Psoas muscle (tissue), 8 donors: Measurements from ENCODE around the gene SORT1. TPM values are rescaled to one million over a fixed set of nuclear protein-coding genes. Genes with fewer than 3 reads are reported as not detected.
"Not testable (repeated sequence)": the region's sequence is repeated elsewhere in the genome, so short reads cannot be mapped to it uniquely, and the experiment has no call there.

Experiments used
- ATAC-seq, 4 donors: fragments of 200-7000 bp; cut with Tn5 transposase; one replicate each; pipeline ENCODE4 v1.9.1; 2020; ENCODE audit warnings: moderate library complexity in 3 of 4, mild to moderate bottlenecking in 2 of 4
- DNase-seq, 2 donors: peaks; one replicate each; pipeline ENCODE4 v3.0.0-alpha.2; 2020
- H3K27ac ChIP-seq: fragments of 200-600 bp; one replicate; pipeline ENCODE4 v1.8.0; 2022
- H3K27me3 ChIP-seq, 3 donors: fragments of 200-600 bp in 1 of 3; one replicate each; pipeline versions ENCODE4 v1.6.1 to v1.8.0; 2013 to 2022; ENCODE audit warnings: low read length in 2 of 3, mild to moderate bottlenecking in 2 of 3, moderate library complexity in 1 of 3; ENCODE audit not compliant: insufficient read depth in 3 of 3
- H3K36me3 ChIP-seq, 2 donors: fragments of 200-600 bp in 1 of 2; one replicate each; pipeline versions ENCODE4 v1.6.1 to v1.8.0; 2013 to 2022; ENCODE audit warnings: low read depth in 1 of 2, mild to moderate bottlenecking in 1 of 2, moderate library complexity in 1 of 2; ENCODE audit not compliant: insufficient read depth in 1 of 2
- H3K4me1 ChIP-seq: fragments of 200-600 bp; one replicate; pipeline ENCODE4 v1.8.0; 2022
- H3K4me3 ChIP-seq: fragments of 200-600 bp; one replicate; pipeline ENCODE4 v1.8.0; 2022; ENCODE audit warnings: mild to moderate bottlenecking
- H3K9me3 ChIP-seq: fragments of 200-600 bp; one replicate; pipeline ENCODE4 v1.8.0; 2022
- CTCF ChIP-seq: fragments of 200-600 bp; IDR thresholded peaks from one replicate; pipeline ENCODE4 v1.8.0; 2022; ENCODE audit warnings: antibody characterized with exemption
- WGBS, 3 donors: extraction: QIAGEN DNeasy Blood & Tissue Kit; methylation state at CpG; one replicate each; pipeline versions ENCODE4 v1.1.6 to v1.1.7; 2013; 5-methylcytosine and 5-hydroxymethylcytosine counted together
- intact Hi-C, 2 donors: fragments of 100-400 bp; cut with DNase I; formaldehyde crosslinking; loops; one replicate each; pipeline versions ENCODE4 v1.11.0 to v1.14.2; 2022
- polyA plus RNA-seq, 3 donors: library from polyadenylated mRNA; stranded (reverse); fragments of 200-250 nt; gene quantifications; one replicate each; pipeline ENCODE4 v1.2.3, GENCODE V29; 2013
- total RNA-seq, 4 donors: library from RNA; stranded (reverse); fragmentation: NEBNext Ultra II Directional in 2 of 4; extraction: Animal tissue kit (Norgen Biotek cat#: 25700) in 2 of 4; gene quantifications; one replicate each; pipeline versions ENCODE4 v1.2.1 to v1.2.4, GENCODE V29; 2021 to 2023
- donor health status: healthy with polysubstance abuse.
- donor health status: DM: no; HTN: no; CAD: no; lungs with moderate emphysema.
- donor health status: Bipolar disorder and iron deficiency.
- donor health status: healthy.
- donor health status: DM: yes; HTN: yes; CAD: no.
- donor health status: DM: no; HTN: no; CAD: no.
- donor health status: DM: no; HTN: no; CAD: no.
- donor health status: DM: yes; HTN: yes; CAD: no.

Gene SORT1
- total and polyA plus RNA-seq, 7 donors, result 15.8 to 363 (median 131) TPM

DNA sequence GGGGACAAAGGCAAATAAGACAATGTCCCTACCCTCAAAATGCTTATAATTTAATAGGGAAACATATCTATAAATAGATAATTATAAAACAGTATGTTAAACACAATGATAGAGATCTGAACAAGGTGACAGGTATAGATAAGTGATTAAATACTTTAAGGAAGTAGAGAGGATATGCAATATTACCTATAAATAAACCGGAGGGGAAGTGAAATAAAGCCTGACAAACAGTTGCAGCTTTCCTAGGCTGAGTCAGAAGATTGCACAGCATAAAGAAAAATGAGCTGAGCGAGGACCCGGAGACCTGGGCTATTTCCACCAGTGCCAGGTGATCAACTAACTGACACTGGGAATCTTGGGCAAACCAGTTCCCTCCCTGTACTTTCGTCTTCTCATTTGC lies 103.2 kb downstream of the SORT1 start:
- Histone ChIP-seq H3K27me3 (no peaks in the 10 kb centered on the region), H3K36me3 (no peaks in the 10 kb centered on the region), H3K9me3 (no peaks in the 10 kb centered on the region), H3K4me1 (peaks cover 11% of the 10 kb centered on the region), H3K4me3 (no peak overlapping the region), H3K27ac (no peak overlapping the region)
- intact Hi-C loops, result loop anchor here in 1 of 2 donors (10.0 kb wide), 1 partner anchor 60 kb away; no protein-coding TSS in a partner anchor
- TF ChIP-seq CTCF, result no peak
- 68 to 76% (median 73%) methylated on average over 4 of the region's 4 CpGs for WGBS, 3 donors
- DNase-seq (no peak), ATAC-seq (no peak)

DNA sequence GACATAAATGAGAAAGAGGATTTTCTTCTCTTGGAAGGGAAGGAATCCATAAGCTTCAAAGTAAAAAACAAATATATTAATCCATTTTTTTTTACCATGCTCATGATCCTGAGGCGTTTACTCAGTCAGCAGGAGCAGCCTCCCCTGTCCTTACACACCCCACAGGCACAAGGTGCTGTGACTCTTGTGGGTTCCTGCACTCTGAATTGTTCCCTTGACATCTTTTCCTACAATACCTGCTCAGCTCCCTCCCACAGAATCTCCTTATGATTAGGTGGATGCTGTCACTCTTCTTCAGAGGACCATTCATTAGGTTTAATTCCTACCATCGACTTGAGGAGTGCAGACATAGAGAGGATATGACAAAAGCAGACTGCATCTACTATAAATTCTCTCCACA lies 104.7 kb downstream of the SORT1 start:
- Histone ChIP-seq H3K4me1 (no peaks in the 10 kb centered on the region), H3K9me3 (no peaks in the 10 kb centered on the region), H3K27me3 (no peaks in the 10 kb centered on the region), H3K36me3 (no peaks in the 10 kb centered on the region), H3K27ac (no peak overlapping the region), H3K4me3 (no peak overlapping the region)
- DNase-seq (no peak), ATAC-seq (no peak)
- 71 to 75% (median 75%) methylated on average over 2 of the region's 2 CpGs for WGBS, 3 donors
- intact Hi-C loops, result loop anchor here in 1 of 2 donors (10.0 kb wide), 1 partner anchor 62 kb away; no protein-coding TSS in a partner anchor
- no peak for TF ChIP-seq CTCF

DNA sequence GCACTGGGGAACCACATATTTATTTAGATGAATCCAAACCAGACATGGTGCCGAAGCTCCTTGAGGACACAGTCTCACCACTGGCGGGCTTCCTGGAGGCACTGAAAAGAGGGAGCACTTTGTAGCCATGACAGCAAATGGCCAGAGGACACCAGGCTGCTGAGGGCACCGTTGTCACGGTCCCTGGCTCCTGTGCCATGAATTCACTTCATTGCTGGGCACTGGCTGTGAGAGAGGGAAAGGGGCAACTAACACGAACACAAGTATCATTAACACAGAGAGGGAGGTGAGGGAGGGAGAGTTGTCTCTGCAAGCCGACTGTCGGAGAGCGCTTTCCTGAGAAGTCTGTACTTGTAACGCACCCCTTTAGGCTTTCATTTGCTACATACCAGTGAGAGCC lies 105.4 kb downstream of the SORT1 start:
- intact Hi-C loops, result loop anchor here in 1 of 2 donors (10.0 kb wide), 1 partner anchor 62 kb away; no protein-coding TSS in a partner anchor
- WGBS, 3 donors, result 67 to 70% (median 67%) methylated on average over 9 of the region's 9 CpGs
- Histone ChIP-seq H3K9me3 (no peaks in the 10 kb centered on the region), H3K4me1 (no peaks in the 10 kb centered on the region), H3K27ac (no peak overlapping the region), H3K36me3 (no peaks in the 10 kb centered on the region), H3K27me3 (no peaks in the 10 kb centered on the region), H3K4me3 (no peak overlapping the region)
- no peak for DNase-seq
- TF ChIP-seq CTCF, result no peak
- ATAC-seq, result no peak

GRCh38 chr1:109290998-109291397 lies 106.7 kb downstream of the SORT1 start:
- Histone ChIP-seq H3K36me3 (no peaks in the 10 kb centered on the region), H3K27ac (no peak overlapping the region), H3K4me1 (no peaks in the 10 kb centered on the region), H3K27me3 (no peaks in the 10 kb centered on the region), H3K9me3 (no peaks in the 10 kb centered on the region), H3K4me3 (no peak overlapping the region)
- 73 to 80% (median 77%) methylated on average over 6 of the region's 6 CpGs for WGBS, 3 donors
- DNase-seq (no peak), ATAC-seq (no peak)
- no peak for TF ChIP-seq CTCF
- intact Hi-C loops, result loop anchor here in 1 of 2 donors (10.0 kb wide), 1 partner anchor 64 kb away; no protein-coding TSS in a partner anchor

GRCh38 chr1:109290137-109290536 lies 107.6 kb downstream of the SORT1 start:
- H3K36me3 ChIP-seq, result no peaks in the 10 kb centered on the region
- no peaks in the 10 kb centered on the region for H3K9me3 ChIP-seq
- H3K4me1 ChIP-seq, result no peaks in the 10 kb centered on the region
- no peaks in the 10 kb centered on the region for H3K27me3 ChIP-seq
- no peak overlapping the region for H3K27ac ChIP-seq
- no peak overlapping the region for H3K4me3 ChIP-seq
- intact Hi-C loops, result loop anchor here in 1 of 2 donors (10.0 kb wide), 1 partner anchor 65 kb away; no protein-coding TSS in a partner anchor
- DNase-seq (no peak), ATAC-seq (no peak)
- WGBS, 3 donors, result 96 to 100% (median 97%) methylated on average over 1 of the region's 1 CpG
- no peak for TF ChIP-seq CTCF

DNA sequence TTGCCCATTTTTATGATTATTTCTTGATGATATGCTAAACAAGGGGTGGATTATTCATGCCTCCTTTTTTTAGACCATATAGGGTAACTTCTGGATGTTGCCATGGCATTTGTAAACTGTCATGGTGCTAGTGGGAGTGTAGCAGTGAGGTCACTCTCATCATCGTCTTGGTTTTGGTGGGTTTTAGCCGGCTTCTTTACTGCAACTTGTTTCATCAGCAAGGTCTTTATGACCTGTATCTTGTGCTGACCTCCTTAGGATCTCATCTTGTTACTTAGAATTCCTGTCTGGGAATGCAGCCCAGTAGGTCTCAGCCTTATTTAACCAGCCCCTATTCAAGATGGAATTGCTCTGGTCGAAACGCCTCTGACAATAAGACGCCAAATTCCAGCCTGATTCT lies 111.0 kb downstream of the SORT1 start:
- H3K4me1 ChIP-seq, H3K36me3 ChIP-seq, ATAC-seq, H3K9me3 ChIP-seq, intact Hi-C loops, H3K27me3 ChIP-seq, H3K4me3 ChIP-seq, H3K27ac ChIP-seq, DNase-seq: not testable (repeated sequence)
- 69 to 82% (median 74%) methylated on average over 5 of the region's 5 CpGs for WGBS, 3 donors
